Measurements from ENCODE around the gene PRKCE.

- TF ChIP-seq CTCF (IDR thresholded peaks at IDR 0.05), result no peak
- TF ChIP-seq REST (IDR thresholded peaks at IDR 0.05; ENCODE audit: insufficient read depth in 1 of 2, low read depth in 2 of 2, low read length in 1 of 2), result no peak
- no peak for TF ChIP-seq POLR2AphosphoS5 (IDR thresholded peaks at IDR 0.05; ENCODE audit: low read depth, low read length)
These were observed 580.2 kb downstream of the PRKCE start for GRCh38 chr2:46231721-46232120.
